Measurements from ENCODE around the gene C11orf86.
A peak's percentile ranks its signal among the peaks of the same experiment; 100 is the strongest.

GRCh38 chr11:67020949-67021348 is 45.8 kb downstream of the C11orf86 start:
- TF ChIP-seq CBX5 (IDR thresholded peaks at IDR 0.05; ENCODE audit: low read depth): no peak
- no peak for TF ChIP-seq CTCF (IDR thresholded peaks at IDR 0.05 in 2 of 3, conservative IDR thresholded peaks at IDR 0.05 in 1 of 3; ENCODE audit: control insufficient read depth in 2 of 3, extremely low read depth in 1 of 3, insufficient read depth in 1 of 3, low read depth in 3 of 3, low read length in 3 of 3)
- no peak for TF ChIP-seq YBX1 (IDR thresholded peaks at IDR 0.05)
- no peak for TF ChIP-seq TARDBP (IDR thresholded peaks at IDR 0.05; ENCODE audit: borderline replicate concordance)
- TF ChIP-seq FOS (IDR thresholded peaks at IDR 0.05; ENCODE audit: borderline replicate concordance, extremely low read depth, insufficient read length): no peak
- TF ChIP-seq ETV6 (conservative IDR thresholded peaks at IDR 0.05 in 1 of 2, IDR thresholded peaks at IDR 0.05 in 1 of 2; ENCODE audit: borderline replicate concordance in 1 of 2, low read depth in 1 of 2): no peak
- TF ChIP-seq SRF (IDR thresholded peaks at IDR 0.05; ENCODE audit: low read depth in 2 of 2, low read length in 2 of 2): 0 out of 4 replicates have a peak, but pooled peaks of 1 of the 2 experiments have one; percentile 9
- no peak for TF ChIP-seq CHD4 (IDR thresholded peaks at IDR 0.05)
- no peak for TF ChIP-seq ZNF24 (IDR thresholded peaks at IDR 0.05)
- TF ChIP-seq FOXK2 (IDR thresholded peaks at IDR 0.05): no peak
- no peak for TF ChIP-seq RB1 (IDR thresholded peaks at IDR 0.05; ENCODE audit: borderline replicate concordance)
- TF ChIP-seq CEBPB (IDR thresholded peaks at IDR 0.05; ENCODE audit: borderline replicate concordance in 1 of 2, low read depth in 2 of 2, low read length in 2 of 2): no peak
- no peak for TF ChIP-seq BHLHE40 (IDR thresholded peaks at IDR 0.05; ENCODE audit: borderline replicate concordance in 1 of 2, low read depth in 2 of 2, low read length in 1 of 2)
- TF ChIP-seq SKIL (IDR thresholded peaks at IDR 0.05; ENCODE audit: low read depth, poor library complexity, severe bottlenecking): no peak
